ENCODE results near the gene OLA1. TPM values are rescaled to one million over a fixed set of nuclear protein-coding genes. Genes with fewer than 3 reads are reported as not detected.
"Not testable (repeated sequence)": the region's sequence is repeated elsewhere in the genome, so short reads cannot be mapped to it uniquely, and the experiment has no call there.

OLA1 gene
- total RNA-seq, 1 donor from 2014 or later: 323 TPM

GRCh38 chr2:174282441-174282840, 34.1 kb upstream of the OLA1 start:
- Histone ChIP-seq H3K27ac (no peak overlapping the region), H3K4me1 (no peaks in the 10 kb centered on the region), H3K4me3 (no peak overlapping the region), H4K20me1 (ENCODE audit: low read depth) (no peaks in the 10 kb centered on the region), H3K4me2 (no peak overlapping the region), H2AFZ (replicated peaks) (no peak overlapping the region), H3K79me2 (ENCODE audit: low read depth) (no peaks in the 10 kb centered on the region), H3K9me3 (ENCODE audit: low read depth) (no peaks in the 10 kb centered on the region), H3K9ac (no peak overlapping the region), H3K36me3 (no peaks in the 10 kb centered on the region), H3K27me3 (no peaks in the 10 kb centered on the region), H3F3A (ENCODE audit: low read depth) (no peaks in the 10 kb centered on the region)
- Mint-ChIP-seq H3K27me3 (ENCODE audit: insufficient read depth, low read depth) (no peaks in the 10 kb centered on the region), H3K27ac (no peak overlapping the region), H3K4me3 (no peak overlapping the region), H3K36me3 (no peaks in the 10 kb centered on the region), H3K9me3 (no peaks in the 10 kb centered on the region), H3K4me1 (peaks cover 3% of the 10 kb centered on the region)
- no peak for DNase-seq (ENCODE audit: low spot score)
- no peak for TF ChIP-seq EZH2phosphoT487 (IDR thresholded peaks at IDR 0.05)
- no peak for TF ChIP-seq EZH2 (IDR thresholded peaks at IDR 0.05)
- TF ChIP-seq, protein P1, sequence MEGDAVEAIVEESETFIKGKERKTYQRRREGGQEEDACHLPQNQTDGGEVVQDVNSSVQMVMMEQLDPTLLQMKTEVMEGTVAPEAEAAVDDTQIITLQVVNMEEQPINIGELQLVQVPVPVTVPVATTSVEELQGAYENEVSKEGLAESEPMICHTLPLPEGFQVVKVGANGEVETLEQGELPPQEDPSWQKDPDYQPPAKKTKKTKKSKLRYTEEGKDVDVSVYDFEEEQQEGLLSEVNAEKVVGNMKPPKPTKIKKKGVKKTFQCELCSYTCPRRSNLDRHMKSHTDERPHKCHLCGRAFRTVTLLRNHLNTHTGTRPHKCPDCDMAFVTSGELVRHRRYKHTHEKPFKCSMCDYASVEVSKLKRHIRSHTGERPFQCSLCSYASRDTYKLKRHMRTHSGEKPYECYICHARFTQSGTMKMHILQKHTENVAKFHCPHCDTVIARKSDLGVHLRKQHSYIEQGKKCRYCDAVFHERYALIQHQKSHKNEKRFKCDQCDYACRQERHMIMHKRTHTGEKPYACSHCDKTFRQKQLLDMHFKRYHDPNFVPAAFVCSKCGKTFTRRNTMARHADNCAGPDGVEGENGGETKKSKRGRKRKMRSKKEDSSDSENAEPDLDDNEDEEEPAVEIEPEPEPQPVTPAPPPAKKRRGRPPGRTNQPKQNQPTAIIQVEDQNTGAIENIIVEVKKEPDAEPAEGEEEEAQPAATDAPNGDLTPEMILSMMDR (IDR thresholded peaks at IDR 0.05): no peak

- Mint-ChIP-seq H3K36me3 (no peaks in the 10 kb centered on the region), H3K27me3 (ENCODE audit: insufficient read depth, low read depth) (peaks cover 2% of the 10 kb centered on the region), H3K27ac (no peak overlapping the region), H3K9me3 (no peaks in the 10 kb centered on the region), H3K4me3 (no peak overlapping the region), H3K4me1 (peaks cover 3% of the 10 kb centered on the region)
- H3K27me3 ChIP-seq: no peaks in the 10 kb centered on the region
- H3K79me2 ChIP-seq (ENCODE audit: low read depth): no peaks in the 10 kb centered on the region
- no peak overlapping the region for H3K9ac ChIP-seq
- H3K4me3 ChIP-seq: no peak overlapping the region
- H3K4me1 ChIP-seq: no peaks in the 10 kb centered on the region
- no peaks in the 10 kb centered on the region for H3K9me3 ChIP-seq (ENCODE audit: low read depth)
- no peaks in the 10 kb centered on the region for H3K36me3 ChIP-seq
- H3K4me2 ChIP-seq: no peak overlapping the region
- no peaks in the 10 kb centered on the region for H4K20me1 ChIP-seq (ENCODE audit: low read depth)
- H3K27ac ChIP-seq: no peak overlapping the region
- H3F3A ChIP-seq (ENCODE audit: low read depth): no peaks in the 10 kb centered on the region
- no peak for TF ChIP-seq EZH2phosphoT487 (IDR thresholded peaks at IDR 0.05)
- TF ChIP-seq, protein P1 (IDR thresholded peaks at IDR 0.05): no peak
- TF ChIP-seq EZH2 (IDR thresholded peaks at IDR 0.05): no peak
- no peak for DNase-seq (ENCODE audit: low spot score)
- H2AFZ ChIP-seq (replicated peaks): no peak overlapping the region
Observed at GRCh38 chr2:174281736-174282135, 33.4 kb upstream of the OLA1 start.

DNA sequence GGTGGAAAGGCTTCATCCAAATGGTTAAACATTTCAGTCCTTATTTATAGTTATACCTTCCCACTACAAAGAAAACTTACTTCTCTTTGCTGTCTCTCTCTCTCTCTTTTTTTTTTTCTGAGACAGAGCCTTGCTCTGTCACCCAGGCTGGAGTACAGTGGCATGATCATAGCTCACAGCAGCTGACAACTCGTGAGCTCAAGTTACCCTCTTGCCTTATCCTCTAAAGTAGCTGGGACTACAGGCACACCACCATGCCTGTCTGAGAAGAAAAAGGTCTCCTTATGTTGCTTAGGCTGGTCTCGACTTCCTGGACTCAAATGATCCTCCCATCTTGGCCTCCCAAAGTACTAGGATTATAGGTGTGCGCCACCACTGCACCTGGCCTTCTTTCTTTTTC, 32.3 kb upstream of the OLA1 start:
- H3K27ac Mint-ChIP-seq: no peak overlapping the region
- H3K4me1 Mint-ChIP-seq: peaks cover 3% of the 10 kb centered on the region
- Histone ChIP-seq H3K79me2 (ENCODE audit: low read depth) (no peaks in the 10 kb centered on the region), H3F3A (ENCODE audit: low read depth) (no peaks in the 10 kb centered on the region), H3K27me3 (no peaks in the 10 kb centered on the region), H3K4me2 (no peak overlapping the region), H3K4me1 (no peaks in the 10 kb centered on the region), H3K9ac (no peak overlapping the region), H3K4me3 (no peak overlapping the region), H3K9me3 (ENCODE audit: low read depth) (no peaks in the 10 kb centered on the region), H3K36me3 (no peaks in the 10 kb centered on the region), H4K20me1 (ENCODE audit: low read depth) (no peaks in the 10 kb centered on the region), H2AFZ (replicated peaks) (no peak overlapping the region), H3K27ac (no peak overlapping the region)
- H3K9me3 Mint-ChIP-seq: no peaks in the 10 kb centered on the region
- TF ChIP-seq EZH2phosphoT487 (IDR thresholded peaks at IDR 0.05) (no peak), EZH2 (IDR thresholded peaks at IDR 0.05) (no peak)
- TF ChIP-seq, protein P1 (IDR thresholded peaks at IDR 0.05): no peak
- H3K27me3 Mint-ChIP-seq (ENCODE audit: insufficient read depth, low read depth): peaks cover 2% of the 10 kb centered on the region
- H3K36me3 Mint-ChIP-seq: no peaks in the 10 kb centered on the region
- no peak overlapping the region for H3K4me3 Mint-ChIP-seq
- DNase-seq (ENCODE audit: low spot score): no peak

DNA sequence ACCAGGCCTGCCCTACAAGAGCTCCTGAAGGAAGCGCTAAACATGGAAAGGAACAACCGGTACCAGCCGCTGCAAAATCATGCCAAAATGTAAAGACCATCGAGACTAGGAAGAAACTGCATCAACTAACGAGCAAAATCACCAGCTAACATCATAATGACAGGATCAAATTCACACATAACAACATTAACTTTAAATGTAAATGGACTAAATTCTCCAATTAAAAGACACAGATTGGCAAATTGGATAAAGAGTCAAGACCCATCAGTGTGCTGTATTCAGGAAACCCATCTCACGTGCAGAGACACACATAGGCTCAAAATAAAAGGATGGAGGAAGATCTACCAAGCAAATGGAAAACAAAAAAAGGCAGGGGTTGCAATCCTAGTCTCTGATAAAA, 21.9 kb upstream of the OLA1 start:
- not testable (repeated sequence) for H3F3A ChIP-seq (ENCODE audit: low read depth)

More for the DNA sequence above, 21.9 kb upstream of the OLA1 start:
- not testable (repeated sequence) for H3K36me3 Mint-ChIP-seq; H3K4me3 Mint-ChIP-seq; H3K27me3 Mint-ChIP-seq (ENCODE audit: insufficient read depth, low read depth); H3K27me3 ChIP-seq; H3K9ac ChIP-seq; H3K27ac Mint-ChIP-seq; H3K27ac ChIP-seq; H2AFZ ChIP-seq (replicated peaks); DNase-seq (ENCODE audit: low spot score); H3K4me2 ChIP-seq; H4K20me1 ChIP-seq (ENCODE audit: low read depth); H3K4me3 ChIP-seq; H3K4me1 ChIP-seq; H3K9me3 ChIP-seq (ENCODE audit: low read depth); H3K4me1 Mint-ChIP-seq; H3K79me2 ChIP-seq (ENCODE audit: low read depth); H3K36me3 ChIP-seq; H3K9me3 Mint-ChIP-seq

Measured in neural progenitor cell (in vitro differentiated cells).